ACC112 (cell line): ENCODE measurements around the gene KIF7.
A peak's percentile ranks its signal among the peaks of the same experiment; 100 is the strongest.

Experiments used
- H2AFZ ChIP-seq: fragments of 200-600 bp; sonication (generic); one replicate; pipeline ENCODE4 v1.6.0; 2017; ENCODE audit warnings: antibody characterized with exemption, low read length; ENCODE audit not compliant: unreplicated experiment
- H3K27ac ChIP-seq: fragments of 200-600 bp; sonication (generic); 2 replicates; pipeline ENCODE4 v1.5.1; 2014; ENCODE audit warnings: low read depth, mild to moderate bottlenecking, antibody characterized with exemption, low read length, moderate library complexity
- H3K27me3 ChIP-seq: fragments of 200-600 bp; sonication (generic); 2 replicates; pipeline ENCODE4 v1.6.1; 2014; ENCODE audit warnings: mild to moderate bottlenecking, antibody characterized with exemption, low read length, moderate library complexity, mixed read lengths; ENCODE audit not compliant: insufficient read depth
- H3K36me3 ChIP-seq: fragments of 200-600 bp; sonication (generic); 2 replicates; pipeline ENCODE4 v1.6.1; 2016; ENCODE audit warnings: mild to moderate bottlenecking, antibody characterized with exemption, low read length, moderate library complexity, mixed read lengths; ENCODE audit not compliant: insufficient read depth
- H3K4me1 ChIP-seq: fragments of 200-600 bp; sonication (generic); one replicate; pipeline ENCODE4 v1.6.1; 2016; ENCODE audit warnings: low read length, mixed read lengths; ENCODE audit not compliant: insufficient read depth, unreplicated experiment, control insufficient read depth
- H3K4me3 ChIP-seq: fragments of 200-600 bp; sonication (generic); 2 replicates; pipeline ENCODE4 v1.5.1; 2014; ENCODE audit warnings: mild to moderate bottlenecking, low read depth, low read length
- H3K79me2 ChIP-seq: fragments of 200-600 bp; sonication (generic); one replicate; pipeline ENCODE4 v1.6.0; 2016; ENCODE audit warnings: low read length; ENCODE audit not compliant: control insufficient read depth, unreplicated experiment, insufficient read depth

Gene KIF7

GRCh38 chr15:89681146-89681545 is 25.9 kb upstream of the KIF7 start:
- H3K79me2 ChIP-seq, result no peaks in the 10 kb centered on the region
- no peaks in the 10 kb centered on the region for H3K27me3 ChIP-seq
- no peak overlapping the region for H2AFZ ChIP-seq
- H3K4me3 ChIP-seq, result no peak overlapping the region; the same call in 1 of the 2 replicates
- no peak overlapping the region for H3K27ac ChIP-seq
- H3K36me3 ChIP-seq, result no peaks in the 10 kb centered on the region
- peaks cover 23% of the 10 kb centered on the region for H3K4me1 ChIP-seq

GRCh38 chr15:89680282-89680873 is 25.1 kb upstream of the KIF7 start:
- peaks cover 23% of the 10 kb centered on the region for H3K4me1 ChIP-seq
- no peaks in the 10 kb centered on the region for H3K27me3 ChIP-seq
- no peaks in the 10 kb centered on the region for H3K36me3 ChIP-seq
- no peak overlapping the region; the same call in 1 of the 2 replicates for H3K4me3 ChIP-seq
- no peak overlapping the region for H2AFZ ChIP-seq
- H3K27ac ChIP-seq, result peak overlapping the region; percentile 68
- no peaks in the 10 kb centered on the region for H3K79me2 ChIP-seq

GRCh38 chr15:89679212-89679611 is 23.9 kb upstream of the KIF7 start, which contains the start of gene PLIN1:
Gene PLIN1, minus strand, starts transcription at chr15:89679367. Its CDS starts 1,878 bp downstream, at chr15:89677489.
- Histone ChIP-seq H3K4me3 (no peak within 1 kb of the TSS), H3K27me3 (no peaks in the 10 kb centered on the region), H3K27ac (peak within 1 kb of the TSS; percentile 68), H2AFZ (no peak within 1 kb of the TSS), H3K4me1 (peaks cover 23% of the 10 kb centered on the region), H3K36me3 (no peaks in the 10 kb centered on the region), H3K79me2 (no peaks in the 10 kb centered on the region)

GRCh38 chr15:89677381-89677780 is 22.1 kb upstream of the KIF7 start:
- H3K79me2 ChIP-seq, result no peaks in the 10 kb centered on the region
- H3K4me1 ChIP-seq, result peaks cover 23% of the 10 kb centered on the region
- no peaks in the 10 kb centered on the region for H3K27me3 ChIP-seq
- H2AFZ ChIP-seq, result no peak overlapping the region
- H3K27ac ChIP-seq, result no peak overlapping the region
- H3K4me3 ChIP-seq, result no peak overlapping the region
- no peaks in the 10 kb centered on the region for H3K36me3 ChIP-seq

- peaks cover 14% of the 10 kb centered on the region for H3K4me1 ChIP-seq
- no peak overlapping the region for H3K4me3 ChIP-seq
- H3K27me3 ChIP-seq, result no peaks in the 10 kb centered on the region
- H2AFZ ChIP-seq, result no peak overlapping the region
- no peaks in the 10 kb centered on the region for H3K36me3 ChIP-seq
- H3K79me2 ChIP-seq, result no peaks in the 10 kb centered on the region
- no peak overlapping the region for H3K27ac ChIP-seq
Observed at GRCh38 chr15:89675606-89676005, 20.3 kb upstream of the KIF7 start.

- Histone ChIP-seq H3K36me3 (no peaks in the 10 kb centered on the region), H3K27me3 (no peaks in the 10 kb centered on the region), H3K4me3 (no peak overlapping the region), H3K79me2 (no peaks in the 10 kb centered on the region), H2AFZ (no peak overlapping the region), H3K27ac (no peak overlapping the region), H3K4me1 (peaks cover 5% of the 10 kb centered on the region)
Observed at GRCh38 chr15:89674526-89674925, 19.3 kb upstream of the KIF7 start.

- Histone ChIP-seq H2AFZ (no peak overlapping the region), H3K36me3 (no peaks in the 10 kb centered on the region)
Observed at GRCh38 chr15:89673165-89673512, 17.9 kb upstream of the KIF7 start.

GRCh38 chr15:89672221-89673164 is 17.2 kb upstream of the KIF7 start:
- H3K27me3 ChIP-seq, result no peaks in the 10 kb centered on the region
- H2AFZ ChIP-seq, result no peak overlapping the region
- no peaks in the 10 kb centered on the region for H3K79me2 ChIP-seq
- H3K27ac ChIP-seq, result no peak overlapping the region
- no peak overlapping the region for H3K4me3 ChIP-seq
- no peaks in the 10 kb centered on the region for H3K4me1 ChIP-seq
- H3K36me3 ChIP-seq, result no peaks in the 10 kb centered on the region

More at GRCh38 chr15:89673165-89673512, 17.9 kb upstream of the KIF7 start:
- Histone ChIP-seq H3K79me2 (no peaks in the 10 kb centered on the region), H3K4me3 (no peak overlapping the region), H3K4me1 (no peaks in the 10 kb centered on the region), H3K27me3 (no peaks in the 10 kb centered on the region), H3K27ac (no peak overlapping the region)

GRCh38 chr15:89671687-89672086 is 16.4 kb upstream of the KIF7 start:
- Histone ChIP-seq H3K36me3 (no peaks in the 10 kb centered on the region), H3K79me2 (no peaks in the 10 kb centered on the region), H3K4me1 (no peaks in the 10 kb centered on the region), H3K27ac (no peak overlapping the region), H3K27me3 (no peaks in the 10 kb centered on the region), H3K4me3 (no peak overlapping the region), H2AFZ (no peak overlapping the region)

- no peaks in the 10 kb centered on the region for H3K36me3 ChIP-seq
- H3K79me2 ChIP-seq, result no peaks in the 10 kb centered on the region
- H3K27me3 ChIP-seq, result no peaks in the 10 kb centered on the region
- no peak overlapping the region for H2AFZ ChIP-seq
- no peak overlapping the region for H3K27ac ChIP-seq
- peaks cover under 1% of the 10 kb centered on the region for H3K4me1 ChIP-seq
- no peak overlapping the region for H3K4me3 ChIP-seq
Observed at GRCh38 chr15:89670971-89671560, 15.8 kb upstream of the KIF7 start.
